T-cell (primary cell): ENCODE measurements around the gene KCNS1. TPM values are rescaled to one million over a fixed set of nuclear protein-coding genes. Genes with fewer than 3 reads are reported as not detected.

ENCODE experiments used
- ATAC-seq, 4 experiments: fragments of 200-7000 bp in 3 of 4; fragments of 150-1000 bp in 1 of 4; cut with Tn5 transposase; replicated peaks in 1 of 4; 1 replicate in 3 of 4; 2 replicates in 1 of 4; pipeline ENCODE4 v1.10.0; 2021; ENCODE audit warnings: moderate library complexity in 3 of 4, mild to moderate bottlenecking in 2 of 4, moderate number of reproducible peaks in 1 of 4
- CTCF ChIA-PET, 2 donors: fragments of 300-600 bp; sonication (Branson Sonifier 250); formaldehyde crosslinking; loops; one replicate each; lab custom pipeline; 2022; ENCODE audit warnings: antibody characterized with exemption in 2 of 2; lab: Charles Lee
- POLR2A ChIA-PET, 2 donors: fragments of 300-600 bp; sonication (Branson Sonifier 250); formaldehyde crosslinking; loops; one replicate each; lab custom pipeline; 2022; ENCODE audit warnings: antibody characterized with exemption in 2 of 2; lab: Charles Lee
- DNase-seq, 35 experiments: peaks; one replicate each; pipeline versions ENCODE4 v3.0.0 to v3.0.0-alpha.2; 2013 to 2023
- H3K27ac ChIP-seq: one replicate; pipeline ENCODE4 v1.5.1; 2013; ENCODE audit warnings: low read length
- H3K27me3 ChIP-seq, 2 experiments: replicated peaks in 1 of 2; 1 replicate in 1 of 2; 2 replicates in 1 of 2; pipeline versions ENCODE4 v1.6.1 to v1.7.0; 2013; ENCODE audit warnings: low read length in 1 of 2, mixed read lengths in 1 of 2; ENCODE audit not compliant: control insufficient read depth in 2 of 2, insufficient read depth in 2 of 2; ENCODE audit errors: extremely low read depth in 1 of 2
- H3K36me3 ChIP-seq, 2 donors: 1 replicate in 1 of 2; 2 replicates in 1 of 2; pipeline versions ENCODE4 v1.6.1 to v1.7.0; 2013; ENCODE audit warnings: low read length in 1 of 2; ENCODE audit not compliant: control insufficient read depth in 2 of 2, insufficient read depth in 1 of 2; ENCODE audit errors: extremely low read depth in 1 of 2
- H3K4me1 ChIP-seq, 2 experiments: 1 replicate in 1 of 2; 2 replicates in 1 of 2; pipeline versions ENCODE4 v1.6.1 to v1.7.0; 2013; ENCODE audit warnings: low read length in 2 of 2, mixed read lengths in 1 of 2; ENCODE audit not compliant: insufficient read depth in 2 of 2, control insufficient read depth in 1 of 2; ENCODE audit errors: extremely low read depth in 1 of 2
- H3K4me3 ChIP-seq, 2 donors: 1 replicate in 1 of 2; 2 replicates in 1 of 2; pipeline versions ENCODE4 v1.5.1 to v1.7.0; 2013; ENCODE audit warnings: mild to moderate bottlenecking in 2 of 2, low read length in 1 of 2, moderate library complexity in 1 of 2; ENCODE audit not compliant: control insufficient read depth in 1 of 2; ENCODE audit errors: extremely low read depth in 1 of 2
- H3K9me3 ChIP-seq: 2 replicates; pipeline ENCODE4 v1.7.0; 2013
- H3K27ac Mint-ChIP-seq, 2 donors: one replicate each; pipeline ENCODE4 v1.8.0; 2020 to 2021; ENCODE audit warnings: mild to moderate bottlenecking in 2 of 2, mixed read lengths in 2 of 2
- H3K27me3 Mint-ChIP-seq, 2 donors: one replicate each; pipeline ENCODE4 v1.8.0; 2021 to 2022; ENCODE audit warnings: mixed read lengths in 2 of 2
- H3K36me3 Mint-ChIP-seq: one replicate; pipeline ENCODE4 v1.8.0; 2021; ENCODE audit warnings: mixed read lengths
- H3K4me1 Mint-ChIP-seq, 3 donors: one replicate each; pipeline ENCODE4 v1.8.0; 2020 to 2022; ENCODE audit warnings: mixed read lengths in 3 of 3, mild to moderate bottlenecking in 1 of 3
- H3K4me3 Mint-ChIP-seq, 3 donors: one replicate each; pipeline ENCODE4 v1.8.0; 2020 to 2022; ENCODE audit warnings: mild to moderate bottlenecking in 3 of 3, mixed read lengths in 3 of 3, moderate library complexity in 3 of 3
- H3K9me3 Mint-ChIP-seq, 3 donors: one replicate each; pipeline ENCODE4 v1.8.0; 2020 to 2022; ENCODE audit warnings: mixed read lengths in 3 of 3
- WGBS: methylation state at CpG from one replicate; pipeline ENCODE4 v1.1.5; 2013; ENCODE audit warnings: missing lambda C conversion rate; ENCODE audit not compliant: insufficient coverage; 5-methylcytosine and 5-hydroxymethylcytosine counted together
- total RNA-seq, 35 experiments: library from RNA in 6 of 35; stranded (reverse) in 6 of 35; fragments of 120-200 nt in 1 of 35; gene quantifications; one replicate each; pipeline versions ENCODE4 v1.2.1 to v1.2.4 and lab custom pipeline; 2013 to 2026

The KCNS1 gene
- total RNA-seq, 5 donors from 2014 or later (not counting 1 experiment from before 2014, with no cell fraction given): 0.09 TPM; not detected in 4

GRCh38 chr20:45082468-45082867 is 18.5 kb downstream of the KCNS1 start:
- Histone ChIP-seq H3K4me1 (no peaks in the 10 kb centered on the region), H3K27me3 (no peaks in the 10 kb centered on the region), H3K36me3 (peaks cover 7 to 70% of the 10 kb centered on the region in 2 donors), H3K9me3 (peaks cover 2% of the 10 kb centered on the region), H3K4me3 (no peak overlapping the region), H3K27ac (no peak overlapping the region)
- peaks cover 10 to 19% (median 14%) of the 10 kb centered on the region in 3 donors for H3K9me3 Mint-ChIP-seq
- whole genome bisulfite sequencing: no CpG with 5 or more reads among the region's 3 CpGs
- H3K4me1 Mint-ChIP-seq: peaks cover 8 to 14% (median 12%) of the 10 kb centered on the region in 3 donors
- DNase-seq (no peak), ATAC-seq (no peak)
- H3K27me3 Mint-ChIP-seq: no peaks in the 10 kb centered on the region
- no peak overlapping the region for H3K4me3 Mint-ChIP-seq
- POLR2A ChIA-PET: no interaction called here
- no peak overlapping the region for H3K27ac Mint-ChIP-seq
- peaks cover 87% of the 10 kb centered on the region for H3K36me3 Mint-ChIP-seq
- CTCF ChIA-PET: no interaction called here

GRCh38 chr20:45080867-45081624 is 19.9 kb downstream of the KCNS1 start:
- no peak overlapping the region for H3K4me3 Mint-ChIP-seq
- no peak overlapping the region for H3K27ac Mint-ChIP-seq
- peak in 1 of 35 experiments; percentile 16 for DNase-seq

GRCh38 chr20:45077559-45077958 is 23.4 kb downstream of the KCNS1 start:
- Histone ChIP-seq H3K4me1 (peaks cover 0 to 4% of the 10 kb centered on the region in 2 experiments), H3K4me3 (no peak overlapping the region), H3K27me3 (no peaks in the 10 kb centered on the region), H3K27ac (no peak overlapping the region), H3K36me3 (peaks cover 5 to 95% of the 10 kb centered on the region in 2 donors), H3K9me3 (peaks cover 2% of the 10 kb centered on the region)
- H3K4me1 Mint-ChIP-seq: peaks cover 8 to 11% (median 8%) of the 10 kb centered on the region in 3 donors
- no peak overlapping the region for H3K4me3 Mint-ChIP-seq
- ChIA-PET POLR2A (no interaction called here), CTCF (no interaction called here)
- peaks cover 5 to 14% (median 10%) of the 10 kb centered on the region in 3 donors for H3K9me3 Mint-ChIP-seq
- H3K36me3 Mint-ChIP-seq: peaks cover 84% of the 10 kb centered on the region
- H3K27me3 Mint-ChIP-seq: no peaks in the 10 kb centered on the region
- DNase-seq: no peak
- ATAC-seq: no peak
- WGBS: 86% methylated on average over 1 of the region's 3 CpGs
- peak overlapping the region in 1 of 2 donors; percentile 5 for H3K27ac Mint-ChIP-seq

More at GRCh38 chr20:45080867-45081624, 19.9 kb downstream of the KCNS1 start:
- Mint-ChIP-seq H3K36me3 (peaks cover 88% of the 10 kb centered on the region), H3K4me1 (peaks cover 4 to 12% (median 8%) of the 10 kb centered on the region in 3 donors), H3K9me3 (peaks cover 10 to 19% (median 14%) of the 10 kb centered on the region in 3 donors), H3K27me3 (no peaks in the 10 kb centered on the region)
- Histone ChIP-seq H3K27ac (no peak overlapping the region), H3K4me1 (no peaks in the 10 kb centered on the region), H3K9me3 (peaks cover 2% of the 10 kb centered on the region), H3K27me3 (no peaks in the 10 kb centered on the region), H3K4me3 (no peak overlapping the region), H3K36me3 (peaks cover 5 to 76% of the 10 kb centered on the region in 2 donors)
- POLR2A ChIA-PET: interaction anchor here in 1 of 2 donors (0.6 kb wide), 1 partner anchor 82 kb away, joined by 3 read pairs; no protein-coding TSS in a partner anchor
- CTCF ChIA-PET: no interaction called here
- WGBS: 88% methylated on average over 1 of the region's 5 CpGs
- ATAC-seq: no peak

GRCh38 chr20:45073221-45073620 is 27.7 kb downstream of the KCNS1 start:
- Histone ChIP-seq H3K4me1 (peaks cover 0 to 5% of the 10 kb centered on the region in 2 experiments), H3K36me3 (peaks cover 0 to 82% of the 10 kb centered on the region in 2 donors), H3K27me3 (no peaks in the 10 kb centered on the region), H3K27ac (no peak overlapping the region), H3K4me3 (no peak overlapping the region), H3K9me3 (no peaks in the 10 kb centered on the region)
- Mint-ChIP-seq H3K36me3 (peaks cover 68% of the 10 kb centered on the region), H3K27ac (peak overlapping the region; percentile 59 to 76), H3K27me3 (no peaks in the 10 kb centered on the region), H3K4me3 (no peak overlapping the region), H3K4me1 (peaks cover 41 to 42% (median 41%) of the 10 kb centered on the region in 3 donors), H3K9me3 (no peaks in the 10 kb centered on the region)
- no peak for DNase-seq
- CTCF ChIA-PET: no interaction called here
- WGBS: 28% methylated on average over 2 of the region's 3 CpGs
- POLR2A ChIA-PET: no interaction called here
- no peak for ATAC-seq

GRCh38 chr20:45072066-45072465 is 28.9 kb downstream of the KCNS1 start:
- Histone ChIP-seq H3K9me3 (no peaks in the 10 kb centered on the region), H3K36me3 (peaks cover 0 to 84% of the 10 kb centered on the region in 2 donors), H3K27ac (no peak overlapping the region), H3K27me3 (no peaks in the 10 kb centered on the region), H3K4me1 (peaks cover 0 to 6% of the 10 kb centered on the region in 2 experiments), H3K4me3 (no peak overlapping the region)
- no peak overlapping the region for H3K4me3 Mint-ChIP-seq
- POLR2A ChIA-PET: interaction anchor here in 1 of 2 donors (1.4 kb wide), 1 partner anchor 22 kb away, joined by 3 read pairs; no protein-coding TSS in a partner anchor
- H3K36me3 Mint-ChIP-seq: peaks cover 71% of the 10 kb centered on the region
- peak overlapping the region in 1 of 2 donors; percentile 74 for H3K27ac Mint-ChIP-seq
- no peaks in the 10 kb centered on the region for H3K27me3 Mint-ChIP-seq
- ATAC-seq (no peak), DNase-seq (no peak)
- no CpG with 5 or more reads among the region's 1 CpG for WGBS
- CTCF ChIA-PET: interaction anchor here in 1 of 2 donors (0.6 to 1.8 kb wide), 2 partner anchors 28 to 687 kb away, joined by 6 to 7 read pairs; no protein-coding TSS in a partner anchor
- H3K4me1 Mint-ChIP-seq: peaks cover 50 to 53% (median 52%) of the 10 kb centered on the region in 3 donors
- H3K9me3 Mint-ChIP-seq: no peaks in the 10 kb centered on the region

GRCh38 chr20:45070932-45071632 is 29.8 kb downstream of the KCNS1 start:
- CTCF ChIA-PET: interaction anchor here (0.5 to 1.8 kb wide), 8 partner anchors 15 to 724 kb away, joined by 3 to 7 read pairs (median 4); no protein-coding TSS in a partner anchor
- no peak overlapping the region for H3K27ac ChIP-seq
- peaks cover 69% of the 10 kb centered on the region for H3K36me3 Mint-ChIP-seq
- H3K36me3 ChIP-seq: peaks cover 0 to 84% of the 10 kb centered on the region in 2 donors
- DNase-seq: no peak
- no peaks in the 10 kb centered on the region for H3K9me3 Mint-ChIP-seq
- no peak overlapping the region for H3K4me3 ChIP-seq
- no peaks in the 10 kb centered on the region for H3K27me3 Mint-ChIP-seq
- WGBS: 100% methylated on average over 3 of the region's 6 CpGs
- peak overlapping the region in 1 of 2 donors; percentile 29 for H3K27ac Mint-ChIP-seq
- no peak for ATAC-seq
- peaks cover 0 to 6% of the 10 kb centered on the region in 2 experiments for H3K4me1 ChIP-seq
- peaks cover 59 to 61% (median 61%) of the 10 kb centered on the region in 3 donors for H3K4me1 Mint-ChIP-seq
- H3K27me3 ChIP-seq: no peaks in the 10 kb centered on the region
- H3K4me3 Mint-ChIP-seq: no peak overlapping the region
- H3K9me3 ChIP-seq: no peaks in the 10 kb centered on the region
- POLR2A ChIA-PET: interaction anchor here (0.7 to 1.4 kb wide), 2 partner anchors 21 to 162 kb away, joined by 3 read pairs; no protein-coding TSS in a partner anchor
